Left hindlimb (tissue), 1 donor: Measurements from ENCODE around the gene ARMC12.
"Not testable (repeated sequence)": the region's sequence is repeated elsewhere in the genome, so short reads cannot be mapped to it uniquely, and the experiment has no call there.

Experiments
- DNase-seq: peaks from one replicate; pipeline ENCODE4 v3.0.0-alpha.2; 2018

Gene ARMC12

GRCh38 chr6:35718911-35719381 lies 17.9 kb upstream of the ARMC12 start:
- no peak for DNase-seq

- no peak for DNase-seq
These were observed 17.4 kb upstream of the ARMC12 start for GRCh38 chr6:35719404-35719829.

- peak; percentile 89 for DNase-seq
These were observed 16.8 kb upstream of the ARMC12 start for GRCh38 chr6:35719830-35720733.

- no peak for DNase-seq
These were observed 14.6 kb upstream of the ARMC12 start for GRCh38 chr6:35722121-35722761.

- no peak for DNase-seq
These were observed 13.2 kb upstream of the ARMC12 start for GRCh38 chr6:35723587-35723986.

GRCh38 chr6:35724059-35724458 lies 12.8 kb upstream of the ARMC12 start:
- DNase-seq: no peak

- DNase-seq: no peak
These were observed 12.4 kb upstream of the ARMC12 start for GRCh38 chr6:35724471-35724870.

- no peak for DNase-seq
These were observed 11.6 kb upstream of the ARMC12 start for GRCh38 chr6:35725081-35725708.

GRCh38 chr6:35725721-35726438 lies 11.0 kb upstream of the ARMC12 start:
- DNase-seq: no peak

GRCh38 chr6:35727231-35727934 lies 9.4 kb upstream of the ARMC12 start:
- DNase-seq: peak; percentile 92

GRCh38 chr6:35727935-35728682 lies 8.7 kb upstream of the ARMC12 start:
- DNase-seq: peak; percentile 95

- peak; percentile 43 for DNase-seq
These were observed 7.9 kb upstream of the ARMC12 start for GRCh38 chr6:35728683-35729678.

GRCh38 chr6:35729722-35730121 lies 7.1 kb upstream of the ARMC12 start:
- no peak for DNase-seq

GRCh38 chr6:35730745-35731413 lies 6.0 kb upstream of the ARMC12 start:
- no peak for DNase-seq

GRCh38 chr6:35731414-35731735 lies 5.5 kb upstream of the ARMC12 start:
- peak; percentile 95 for DNase-seq

GRCh38 chr6:35731736-35732532 lies 4.9 kb upstream of the ARMC12 start:
- DNase-seq: peak; percentile 96

GRCh38 chr6:35733633-35734032 lies 3.2 kb upstream of the ARMC12 start:
- no peak for DNase-seq

GRCh38 chr6:35734319-35734718 lies 2.5 kb upstream of the ARMC12 start:
- DNase-seq: not testable (repeated sequence)

GRCh38 chr6:35735452-35735851 lies 1.4 kb upstream of the ARMC12 start:
- DNase-seq: no peak
